ENCODE measurements around the gene LIMA1.
"Not testable (repeated sequence)": the region's sequence is repeated elsewhere in the genome, so short reads cannot be mapped to it uniquely, and the experiment has no call there.

LIMA1 gene

GRCh38 chr12:50283229-50283923 lies at the start of gene LIMA1:
TSS of gene LIMA1 (minus strand) at chr12:50283520. CDS start at chr12:50248751, 34,769 bp downstream.
- H3K9me3 ChIP-seq (replicated peaks in 1 of 11) = no peaks in the 10 kb centered on the region
- peak within 1 kb of the TSS; percentile 69 to 93 (median 84) for H3K4me3 ChIP-seq
- peaks cover 11 to 20% (median 18%) of the 10 kb centered on the region in 10 experiments for H3K4me1 ChIP-seq
- H3K9ac ChIP-seq = peak within 1 kb of the TSS; percentile 69 to 84 (median 78)
- H3K4me2 ChIP-seq = peak within 1 kb of the TSS; percentile 77 to 97 (median 89)
- no peaks in the 10 kb centered on the region for H3K36me3 ChIP-seq
- peaks cover 0 to 7% (median 0%) of the 10 kb centered on the region in 11 experiments; a peak in 1 of 22 replicates for H3K27me3 ChIP-seq
- TF ChIP-seq Cebpa-rat (IDR thresholded peaks at IDR 0.05) = no peak
- H3K27ac ChIP-seq = peak within 1 kb of the TSS; percentile 30 to 73 (median 69); a peak in 21 of 22 replicates
- no peaks in the 10 kb centered on the region for H4K20me1 ChIP-seq

GRCh38 chr12:50331745-50332144 lies 48.4 kb upstream of the LIMA1 start:
- H4K20me1 ChIP-seq = no peaks in the 10 kb centered on the region
- no peak overlapping the region for H3K27ac ChIP-seq
- no peaks in the 10 kb centered on the region for H3K9me3 ChIP-seq (replicated peaks in 1 of 11)
- no peak overlapping the region for H3K4me2 ChIP-seq
- no peaks in the 10 kb centered on the region for H3K36me3 ChIP-seq
- no peak for TF ChIP-seq Cebpa-rat (IDR thresholded peaks at IDR 0.05)
- no peak overlapping the region for H3K4me3 ChIP-seq
- H3K27me3 ChIP-seq = no peaks in the 10 kb centered on the region
- H3K9ac ChIP-seq = no peak overlapping the region
- H3K4me1 ChIP-seq = no peaks in the 10 kb centered on the region

GRCh38 chr12:50328664-50329063 lies 45.3 kb upstream of the LIMA1 start:
- not testable (repeated sequence) for H4K20me1 ChIP-seq; H3K9me3 ChIP-seq (replicated peaks in 1 of 11); H3K36me3 ChIP-seq

GRCh38 chr12:50326590-50327284 lies 43.4 kb upstream of the LIMA1 start:
- H3K4me2 ChIP-seq = no peak overlapping the region
- no peak overlapping the region for H3K9ac ChIP-seq

More at GRCh38 chr12:50328664-50329063, 45.3 kb upstream of the LIMA1 start:
- H3K9ac ChIP-seq, H3K4me1 ChIP-seq, H3K4me2 ChIP-seq, H3K27ac ChIP-seq, H3K27me3 ChIP-seq, H3K4me3 ChIP-seq: not testable (repeated sequence)

GRCh38 chr12:50325890-50326391 lies 42.6 kb upstream of the LIMA1 start:
- no peak overlapping the region for H3K27ac ChIP-seq
- no peak for TF ChIP-seq Cebpa-rat (IDR thresholded peaks at IDR 0.05)
- H3K4me1 ChIP-seq = no peaks in the 10 kb centered on the region
- H3K4me2 ChIP-seq = no peak overlapping the region
- H3K9me3 ChIP-seq (replicated peaks in 1 of 11) = no peaks in the 10 kb centered on the region
- H3K4me3 ChIP-seq = no peak overlapping the region
- H3K9ac ChIP-seq = no peak overlapping the region
- no peaks in the 10 kb centered on the region for H3K36me3 ChIP-seq
- no peaks in the 10 kb centered on the region for H3K27me3 ChIP-seq
- no peaks in the 10 kb centered on the region for H4K20me1 ChIP-seq

More at GRCh38 chr12:50326590-50327284, 43.4 kb upstream of the LIMA1 start:
- Histone ChIP-seq H3K4me3 (no peak overlapping the region), H3K9me3 (replicated peaks in 1 of 11) (no peaks in the 10 kb centered on the region), H3K4me1 (no peaks in the 10 kb centered on the region), H4K20me1 (no peaks in the 10 kb centered on the region), H3K27me3 (no peaks in the 10 kb centered on the region), H3K27ac (no peak overlapping the region), H3K36me3 (no peaks in the 10 kb centered on the region)
- TF ChIP-seq Cebpa-rat (IDR thresholded peaks at IDR 0.05) = no peak

GRCh38 chr12:50324770-50325169 lies 41.5 kb upstream of the LIMA1 start:
- H3K9me3 ChIP-seq (replicated peaks in 1 of 11); H3K4me1 ChIP-seq; H3K4me2 ChIP-seq; H3K27me3 ChIP-seq; H3K36me3 ChIP-seq; H3K4me3 ChIP-seq; H4K20me1 ChIP-seq; H3K9ac ChIP-seq; H3K27ac ChIP-seq: not testable (repeated sequence)

GRCh38 chr12:50324077-50324476 lies 40.8 kb upstream of the LIMA1 start:
- not testable (repeated sequence) for H3K36me3 ChIP-seq; H3K27me3 ChIP-seq; H3K27ac ChIP-seq; H3K4me3 ChIP-seq; H3K9ac ChIP-seq; H3K9me3 ChIP-seq (replicated peaks in 1 of 11); H3K4me1 ChIP-seq; H4K20me1 ChIP-seq; H3K4me2 ChIP-seq

- no peak overlapping the region for H3K4me2 ChIP-seq
- no peaks in the 10 kb centered on the region for H3K4me1 ChIP-seq
- no peak overlapping the region for H3K4me3 ChIP-seq
- no peak for TF ChIP-seq Cebpa-rat (IDR thresholded peaks at IDR 0.05)
- no peak overlapping the region for H3K27ac ChIP-seq
- H3K27me3 ChIP-seq = no peaks in the 10 kb centered on the region
- no peak overlapping the region for H3K9ac ChIP-seq
- H3K36me3 ChIP-seq = no peaks in the 10 kb centered on the region
- H4K20me1 ChIP-seq = no peaks in the 10 kb centered on the region
- H3K9me3 ChIP-seq (replicated peaks in 1 of 11) = no peaks in the 10 kb centered on the region
Observed at GRCh38 chr12:50322206-50322605, 38.9 kb upstream of the LIMA1 start.

GRCh38 chr12:50317203-50317602 lies 33.9 kb upstream of the LIMA1 start:
- H3K27me3 ChIP-seq = no peaks in the 10 kb centered on the region
- no peaks in the 10 kb centered on the region for H3K9me3 ChIP-seq (replicated peaks in 1 of 11)
- H3K27ac ChIP-seq = no peak overlapping the region

GRCh38 chr12:50315803-50316202 lies 32.5 kb upstream of the LIMA1 start:
- no peak overlapping the region for H3K4me2 ChIP-seq
- no peak overlapping the region for H3K9ac ChIP-seq
- no peak overlapping the region for H3K27ac ChIP-seq

More at GRCh38 chr12:50317203-50317602, 33.9 kb upstream of the LIMA1 start:
- H3K9ac ChIP-seq = no peak overlapping the region
- no peaks in the 10 kb centered on the region for H3K36me3 ChIP-seq
- no peaks in the 10 kb centered on the region for H4K20me1 ChIP-seq
- no peak overlapping the region for H3K4me3 ChIP-seq
- H3K4me1 ChIP-seq = no peaks in the 10 kb centered on the region
- TF ChIP-seq Cebpa-rat (IDR thresholded peaks at IDR 0.05) = no peak
- no peak overlapping the region for H3K4me2 ChIP-seq

More at GRCh38 chr12:50315803-50316202, 32.5 kb upstream of the LIMA1 start:
- no peaks in the 10 kb centered on the region for H3K36me3 ChIP-seq
- no peak for TF ChIP-seq Cebpa-rat (IDR thresholded peaks at IDR 0.05)
- no peaks in the 10 kb centered on the region for H4K20me1 ChIP-seq
- H3K9me3 ChIP-seq (replicated peaks in 1 of 11) = no peaks in the 10 kb centered on the region
- no peaks in the 10 kb centered on the region for H3K27me3 ChIP-seq
- no peak overlapping the region for H3K4me3 ChIP-seq
- H3K4me1 ChIP-seq = no peaks in the 10 kb centered on the region

All from BLaER1 treated with 17β-estradiol and CSF1 and Interleukin-3, amounts not matched to agents 10 nM and 100 nM (cell line).